Ectodermal cell (in vitro differentiated cells): ENCODE data around the gene UTP4.

ENCODE experiments used
- H3K27ac ChIP-seq: 2 replicates; pipeline ENCODE4 v1.7.0; 2013; ENCODE audit warnings: mild to moderate bottlenecking, low read depth, low read length; ENCODE audit not compliant: insufficient read depth, poor library complexity, severe bottlenecking
- H3K27me3 ChIP-seq: 2 replicates; pipeline ENCODE4 v1.7.0; 2013; ENCODE audit warnings: mild to moderate bottlenecking, low read length; ENCODE audit not compliant: insufficient read depth, control insufficient read depth, poor library complexity, severe bottlenecking
- H3K36me3 ChIP-seq: one replicate; pipeline ENCODE4 v1.7.0; 2013; ENCODE audit warnings: low read length; ENCODE audit not compliant: control insufficient read depth, insufficient read depth
- H3K4me1 ChIP-seq: one replicate; pipeline ENCODE4 v1.7.0; 2013; ENCODE audit warnings: low read length; ENCODE audit not compliant: control insufficient read depth, insufficient read depth
- H3K4me3 ChIP-seq: 2 replicates; pipeline ENCODE4 v1.7.0; 2013; ENCODE audit warnings: low read depth, low read length, control low read depth; ENCODE audit not compliant: insufficient read depth
- H3K9me3 ChIP-seq: 2 replicates; pipeline ENCODE4 v1.7.0; 2013; ENCODE audit warnings: mild to moderate bottlenecking, low read length, moderate library complexity; ENCODE audit not compliant: control insufficient read depth
- WGBS, 2 experiments: methylation state at CpG; one replicate each; pipeline ENCODE4 v1.1.7; 2013; ENCODE audit warnings: missing lambda C conversion rate in 2 of 2; 5-methylcytosine and 5-hydroxymethylcytosine counted together

UTP4 gene

DNA sequence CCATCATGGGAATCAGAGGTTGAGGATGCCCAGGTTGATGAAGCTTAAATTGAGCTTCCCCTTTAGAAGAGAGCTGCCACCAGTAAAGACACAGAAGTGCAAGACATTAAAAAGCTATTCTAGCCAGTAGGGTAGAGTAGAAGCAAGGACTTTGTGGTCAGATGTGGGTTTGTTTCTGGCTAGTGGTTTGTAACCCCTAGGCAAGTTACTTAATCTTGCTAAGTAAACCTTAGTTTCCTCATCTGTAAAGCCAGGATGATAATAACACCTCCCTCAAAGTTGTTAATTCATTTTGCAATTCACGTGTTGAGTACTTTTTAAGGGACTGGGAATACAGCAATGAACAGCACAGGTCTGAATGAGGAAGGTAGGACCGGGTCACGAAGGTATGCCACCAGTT, 58.1 kb downstream of the UTP4 start:
- Histone ChIP-seq H3K27ac (no peak overlapping the region), H3K4me3 (no peak overlapping the region), H3K4me1 (peaks cover 8% of the 10 kb centered on the region), H3K36me3 (no peaks in the 10 kb centered on the region), H3K9me3 (no peaks in the 10 kb centered on the region), H3K27me3 (no peaks in the 10 kb centered on the region)
- WGBS, 2 experiments: 94 to 100% methylated on average over 3 of the region's 3 CpGs

DNA sequence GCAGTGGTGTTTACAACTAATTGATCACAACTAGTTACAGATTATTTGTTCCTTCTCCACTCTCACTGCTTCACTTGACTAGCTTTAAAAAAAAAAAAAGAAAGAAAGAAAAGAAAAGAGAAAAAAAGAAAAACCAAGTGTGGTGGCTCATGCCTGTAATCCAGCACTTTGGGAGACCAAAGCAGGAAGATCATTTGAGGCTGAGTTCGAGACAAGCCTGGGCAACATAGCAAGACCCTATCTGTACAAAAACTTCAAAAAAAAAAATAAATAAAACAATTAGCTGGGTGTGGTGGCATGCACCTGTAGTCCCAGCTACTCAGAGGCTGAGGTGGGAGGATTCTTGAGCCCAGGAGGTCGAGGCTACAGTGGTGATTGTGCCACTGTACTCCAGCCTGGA, 58.7 kb downstream of the UTP4 start:
- Histone ChIP-seq H3K9me3 (no peaks in the 10 kb centered on the region), H3K27ac (no peak overlapping the region), H3K4me3 (no peak overlapping the region), H3K4me1 (peaks cover 8% of the 10 kb centered on the region), H3K27me3 (no peaks in the 10 kb centered on the region), H3K36me3 (no peaks in the 10 kb centered on the region)
- 91 to 100% methylated on average over 2 of the region's 2 CpGs for WGBS, 2 experiments

DNA sequence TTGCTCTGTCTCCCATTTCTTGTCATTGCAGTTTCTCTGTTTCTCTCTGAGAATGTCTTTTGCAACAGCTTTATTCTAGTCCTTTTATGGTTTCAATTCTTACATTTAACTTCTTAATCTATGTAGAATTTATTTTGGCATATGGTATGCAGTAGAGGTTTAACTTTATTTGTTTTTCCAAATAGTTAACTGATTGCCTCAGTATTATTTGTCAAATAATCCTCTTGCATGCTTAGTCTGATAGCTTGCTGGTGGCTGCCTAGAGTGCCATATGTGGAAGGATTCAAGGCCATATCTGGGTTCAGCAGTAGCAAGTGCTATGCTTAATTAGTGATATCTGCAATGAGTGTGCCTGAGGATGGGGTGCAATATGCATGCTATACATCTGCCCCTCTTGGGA, 61.4 kb downstream of the UTP4 start:
- no peaks in the 10 kb centered on the region for H3K27me3 ChIP-seq
- no peaks in the 10 kb centered on the region for H3K9me3 ChIP-seq
- no peak overlapping the region for H3K27ac ChIP-seq
- H3K4me1 ChIP-seq: peaks cover 2% of the 10 kb centered on the region
- H3K4me3 ChIP-seq: no peak overlapping the region
- no peaks in the 10 kb centered on the region for H3K36me3 ChIP-seq

- no peaks in the 10 kb centered on the region for H3K27me3 ChIP-seq
- no peaks in the 10 kb centered on the region for H3K9me3 ChIP-seq
- no peak overlapping the region for H3K4me3 ChIP-seq
- H3K4me1 ChIP-seq: no peaks in the 10 kb centered on the region
- H3K27ac ChIP-seq: no peak overlapping the region
- no peaks in the 10 kb centered on the region for H3K36me3 ChIP-seq
Measured at GRCh38 chr16:69194488-69194887, 62.0 kb downstream of the UTP4 start.

DNA sequence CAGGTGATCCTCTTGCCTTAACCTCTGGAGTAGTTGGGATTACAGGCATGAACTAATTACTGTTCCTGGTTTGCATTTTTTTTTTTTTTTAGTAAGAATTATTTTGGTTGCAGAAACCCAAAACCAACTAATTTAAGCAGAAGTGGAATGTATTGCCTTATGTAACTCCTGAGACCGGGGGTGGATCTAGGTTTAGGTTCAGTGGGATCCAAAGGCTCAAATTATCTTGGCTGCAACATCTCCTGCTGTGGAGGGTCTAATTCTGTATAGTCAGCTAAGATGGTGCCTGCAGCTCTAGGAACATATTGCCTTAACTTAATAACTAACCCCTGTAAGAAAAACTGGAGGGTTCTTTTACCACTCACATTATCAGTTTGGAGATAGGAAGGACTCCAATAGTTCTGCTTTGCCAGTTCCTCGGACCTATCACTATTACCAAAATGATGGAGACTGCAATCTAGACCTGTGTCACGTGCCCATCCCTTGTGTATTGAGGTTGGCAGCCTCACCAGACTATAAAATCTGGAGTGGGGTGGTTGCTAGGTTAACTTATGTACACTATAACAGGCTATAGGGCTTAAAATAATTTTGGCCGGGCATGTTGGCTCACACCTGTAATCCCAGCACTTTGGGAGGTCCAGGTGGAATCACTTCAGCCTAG, 63.0 kb downstream of the UTP4 start:
- H3K4me1 ChIP-seq: no peaks in the 10 kb centered on the region
- no peaks in the 10 kb centered on the region for H3K9me3 ChIP-seq
- 90 to 94% methylated on average over 4 of the region's 4 CpGs for WGBS, 2 experiments
- H3K27ac ChIP-seq: no peak overlapping the region
- H3K36me3 ChIP-seq: no peaks in the 10 kb centered on the region
- H3K4me3 ChIP-seq: no peak overlapping the region
- H3K27me3 ChIP-seq: no peaks in the 10 kb centered on the region

GRCh38 chr16:69197573-69197972, 65.1 kb downstream of the UTP4 start:
- no peaks in the 10 kb centered on the region for H3K9me3 ChIP-seq
- no peak overlapping the region for H3K4me3 ChIP-seq
- no peaks in the 10 kb centered on the region for H3K36me3 ChIP-seq
- H3K27me3 ChIP-seq: no peaks in the 10 kb centered on the region
- H3K4me1 ChIP-seq: no peaks in the 10 kb centered on the region
- H3K27ac ChIP-seq: no peak overlapping the region

GRCh38 chr16:69199382-69199781, 66.9 kb downstream of the UTP4 start:
- 88 to 89% methylated on average over 5 to 7 of the region's 7 CpGs for WGBS, 2 experiments
- Histone ChIP-seq H3K9me3 (no peaks in the 10 kb centered on the region), H3K36me3 (no peaks in the 10 kb centered on the region), H3K4me1 (no peaks in the 10 kb centered on the region), H3K4me3 (no peak overlapping the region), H3K27ac (no peak overlapping the region), H3K27me3 (no peaks in the 10 kb centered on the region)

DNA sequence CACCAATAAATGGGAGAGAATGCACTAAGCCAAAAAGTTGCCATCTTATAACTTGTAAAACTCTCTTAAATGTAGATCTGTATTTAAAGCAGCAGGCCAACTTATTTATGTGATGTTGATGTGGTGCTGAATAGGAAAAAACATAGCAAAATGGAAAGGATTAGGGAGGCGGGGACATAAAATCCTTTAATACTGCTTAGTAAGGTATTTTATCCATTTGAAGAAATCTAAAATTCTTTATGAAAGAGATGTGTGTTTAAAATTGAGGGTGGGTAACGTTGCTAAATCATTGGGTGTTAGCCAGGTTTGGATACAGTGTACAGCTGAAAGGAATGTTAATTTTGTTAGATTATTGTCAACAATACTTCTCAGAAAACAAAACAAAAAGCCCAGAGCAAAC, 68.8 kb downstream of the UTP4 start:
- Histone ChIP-seq H3K4me3 (no peak overlapping the region), H3K4me1 (no peaks in the 10 kb centered on the region), H3K36me3 (no peaks in the 10 kb centered on the region), H3K9me3 (no peaks in the 10 kb centered on the region), H3K27ac (no peak overlapping the region), H3K27me3 (no peaks in the 10 kb centered on the region)
- 74 to 100% methylated on average over 1 to 2 of the region's 2 CpGs for WGBS, 2 experiments

GRCh38 chr16:69201787-69202186, 69.3 kb downstream of the UTP4 start:
- H3K36me3 ChIP-seq: no peaks in the 10 kb centered on the region
- no peak overlapping the region for H3K27ac ChIP-seq
- H3K27me3 ChIP-seq: no peaks in the 10 kb centered on the region
- no peaks in the 10 kb centered on the region for H3K9me3 ChIP-seq
- no peak overlapping the region for H3K4me3 ChIP-seq
- H3K4me1 ChIP-seq: no peaks in the 10 kb centered on the region
- 91 to 95% methylated on average over 2 of the region's 2 CpGs for WGBS, 2 experiments

GRCh38 chr16:69204172-69204571, 71.7 kb downstream of the UTP4 start:
- H3K27me3 ChIP-seq: no peaks in the 10 kb centered on the region
- no peak overlapping the region for H3K27ac ChIP-seq
- no peaks in the 10 kb centered on the region for H3K9me3 ChIP-seq
- H3K4me1 ChIP-seq: no peaks in the 10 kb centered on the region
- no peak overlapping the region for H3K4me3 ChIP-seq
- no peaks in the 10 kb centered on the region for H3K36me3 ChIP-seq

DNA sequence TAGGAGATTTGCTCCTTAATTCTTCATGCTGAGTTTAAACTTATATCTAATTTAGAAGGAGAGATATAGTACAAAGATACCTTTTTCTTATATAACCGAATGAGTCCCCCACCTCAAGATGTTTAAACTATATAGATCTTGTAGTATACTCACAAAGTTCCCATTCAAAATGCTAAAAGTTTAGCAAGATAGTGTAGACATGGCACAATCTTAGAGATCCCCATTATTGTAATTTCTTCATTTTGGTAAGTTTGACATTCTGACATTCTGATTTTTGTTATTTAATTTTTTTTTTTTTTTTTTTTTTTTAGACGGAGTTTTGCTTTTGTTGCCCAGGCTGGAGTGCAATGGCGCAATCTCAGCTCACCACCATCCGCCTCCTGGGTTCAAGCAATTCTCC, 77.3 kb downstream of the UTP4 start:
- no peaks in the 10 kb centered on the region for H3K27me3 ChIP-seq
- no peaks in the 10 kb centered on the region for H3K9me3 ChIP-seq
- WGBS, 2 experiments: 93 to 96% methylated on average over 3 of the region's 4 CpGs
- H3K4me1 ChIP-seq: no peaks in the 10 kb centered on the region
- no peak overlapping the region for H3K4me3 ChIP-seq
- no peaks in the 10 kb centered on the region for H3K36me3 ChIP-seq
- H3K27ac ChIP-seq: no peak overlapping the region
